ENCODE measurements around the gene CACNA2D4.

The CACNA2D4 gene

DNA sequence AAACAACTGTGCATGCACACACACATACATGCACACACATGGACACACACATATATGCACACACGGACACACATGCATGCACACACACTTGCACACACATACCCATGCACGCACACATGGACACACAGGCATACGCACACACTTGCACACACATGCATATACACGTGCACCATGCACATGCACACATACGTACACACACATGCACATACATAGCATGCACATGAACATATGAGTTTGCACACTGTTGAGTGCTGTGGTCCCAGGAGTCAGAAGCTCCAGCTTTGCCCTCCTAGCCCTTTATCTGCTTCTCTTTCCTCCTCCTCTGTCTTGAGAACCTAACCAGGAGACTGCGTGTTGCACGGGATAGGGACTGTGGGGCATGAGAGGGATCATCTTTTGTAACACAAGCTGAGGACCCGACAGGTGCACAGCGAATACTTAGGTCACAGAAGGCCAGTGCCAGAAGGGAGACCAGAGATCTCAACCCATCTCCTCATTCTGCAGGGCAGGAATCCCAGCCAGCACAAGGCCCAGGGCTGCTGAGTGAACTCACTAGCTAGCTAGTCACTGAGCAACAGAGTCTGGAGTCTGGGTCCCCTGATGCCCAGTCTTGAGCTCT, 101.6 kb downstream of the CACNA2D4 start:
- Histone ChIP-seq H3K27me3 (ENCODE audit: insufficient read depth, poor library complexity, severe bottlenecking) (peaks cover 12% of the 10 kb centered on the region), H3K27ac (replicated peaks) (no peak overlapping the region), H3K4me3 (replicated peaks; ENCODE audit: insufficient read depth, low read length) (no peak overlapping the region)
- DNase-seq (ENCODE audit: low read depth in 1 of 2, low spot score in 1 of 2) = no peak
- TF ChIP-seq SPI1 (IDR thresholded peaks at IDR 0.05; ENCODE audit: borderline replicate concordance, low read depth) (no peak), GABPA (IDR thresholded peaks at IDR 0.05; ENCODE audit: low read depth) (no peak), POLR2AphosphoS5 (IDR thresholded peaks at IDR 0.05; ENCODE audit: low read depth) (no peak)
- TF ChIP-seq, protein P1, sequence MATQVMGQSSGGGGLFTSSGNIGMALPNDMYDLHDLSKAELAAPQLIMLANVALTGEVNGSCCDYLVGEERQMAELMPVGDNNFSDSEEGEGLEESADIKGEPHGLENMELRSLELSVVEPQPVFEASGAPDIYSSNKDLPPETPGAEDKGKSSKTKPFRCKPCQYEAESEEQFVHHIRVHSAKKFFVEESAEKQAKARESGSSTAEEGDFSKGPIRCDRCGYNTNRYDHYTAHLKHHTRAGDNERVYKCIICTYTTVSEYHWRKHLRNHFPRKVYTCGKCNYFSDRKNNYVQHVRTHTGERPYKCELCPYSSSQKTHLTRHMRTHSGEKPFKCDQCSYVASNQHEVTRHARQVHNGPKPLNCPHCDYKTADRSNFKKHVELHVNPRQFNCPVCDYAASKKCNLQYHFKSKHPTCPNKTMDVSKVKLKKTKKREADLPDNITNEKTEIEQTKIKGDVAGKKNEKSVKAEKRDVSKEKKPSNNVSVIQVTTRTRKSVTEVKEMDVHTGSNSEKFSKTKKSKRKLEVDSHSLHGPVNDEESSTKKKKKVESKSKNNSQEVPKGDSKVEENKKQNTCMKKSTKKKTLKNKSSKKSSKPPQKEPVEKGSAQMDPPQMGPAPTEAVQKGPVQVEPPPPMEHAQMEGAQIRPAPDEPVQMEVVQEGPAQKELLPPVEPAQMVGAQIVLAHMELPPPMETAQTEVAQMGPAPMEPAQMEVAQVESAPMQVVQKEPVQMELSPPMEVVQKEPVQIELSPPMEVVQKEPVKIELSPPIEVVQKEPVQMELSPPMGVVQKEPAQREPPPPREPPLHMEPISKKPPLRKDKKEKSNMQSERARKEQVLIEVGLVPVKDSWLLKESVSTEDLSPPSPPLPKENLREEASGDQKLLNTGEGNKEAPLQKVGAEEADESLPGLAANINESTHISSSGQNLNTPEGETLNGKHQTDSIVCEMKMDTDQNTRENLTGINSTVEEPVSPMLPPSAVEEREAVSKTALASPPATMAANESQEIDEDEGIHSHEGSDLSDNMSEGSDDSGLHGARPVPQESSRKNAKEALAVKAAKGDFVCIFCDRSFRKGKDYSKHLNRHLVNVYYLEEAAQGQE (IDR thresholded peaks at IDR 0.05; ENCODE audit: insufficient replicate concordance, low read depth) = no peak
- TF ChIP-seq, protein P2, sequence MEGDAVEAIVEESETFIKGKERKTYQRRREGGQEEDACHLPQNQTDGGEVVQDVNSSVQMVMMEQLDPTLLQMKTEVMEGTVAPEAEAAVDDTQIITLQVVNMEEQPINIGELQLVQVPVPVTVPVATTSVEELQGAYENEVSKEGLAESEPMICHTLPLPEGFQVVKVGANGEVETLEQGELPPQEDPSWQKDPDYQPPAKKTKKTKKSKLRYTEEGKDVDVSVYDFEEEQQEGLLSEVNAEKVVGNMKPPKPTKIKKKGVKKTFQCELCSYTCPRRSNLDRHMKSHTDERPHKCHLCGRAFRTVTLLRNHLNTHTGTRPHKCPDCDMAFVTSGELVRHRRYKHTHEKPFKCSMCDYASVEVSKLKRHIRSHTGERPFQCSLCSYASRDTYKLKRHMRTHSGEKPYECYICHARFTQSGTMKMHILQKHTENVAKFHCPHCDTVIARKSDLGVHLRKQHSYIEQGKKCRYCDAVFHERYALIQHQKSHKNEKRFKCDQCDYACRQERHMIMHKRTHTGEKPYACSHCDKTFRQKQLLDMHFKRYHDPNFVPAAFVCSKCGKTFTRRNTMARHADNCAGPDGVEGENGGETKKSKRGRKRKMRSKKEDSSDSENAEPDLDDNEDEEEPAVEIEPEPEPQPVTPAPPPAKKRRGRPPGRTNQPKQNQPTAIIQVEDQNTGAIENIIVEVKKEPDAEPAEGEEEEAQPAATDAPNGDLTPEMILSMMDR (IDR thresholded peaks at IDR 0.05; ENCODE audit: insufficient read depth, low read length) = no peak

DNA sequence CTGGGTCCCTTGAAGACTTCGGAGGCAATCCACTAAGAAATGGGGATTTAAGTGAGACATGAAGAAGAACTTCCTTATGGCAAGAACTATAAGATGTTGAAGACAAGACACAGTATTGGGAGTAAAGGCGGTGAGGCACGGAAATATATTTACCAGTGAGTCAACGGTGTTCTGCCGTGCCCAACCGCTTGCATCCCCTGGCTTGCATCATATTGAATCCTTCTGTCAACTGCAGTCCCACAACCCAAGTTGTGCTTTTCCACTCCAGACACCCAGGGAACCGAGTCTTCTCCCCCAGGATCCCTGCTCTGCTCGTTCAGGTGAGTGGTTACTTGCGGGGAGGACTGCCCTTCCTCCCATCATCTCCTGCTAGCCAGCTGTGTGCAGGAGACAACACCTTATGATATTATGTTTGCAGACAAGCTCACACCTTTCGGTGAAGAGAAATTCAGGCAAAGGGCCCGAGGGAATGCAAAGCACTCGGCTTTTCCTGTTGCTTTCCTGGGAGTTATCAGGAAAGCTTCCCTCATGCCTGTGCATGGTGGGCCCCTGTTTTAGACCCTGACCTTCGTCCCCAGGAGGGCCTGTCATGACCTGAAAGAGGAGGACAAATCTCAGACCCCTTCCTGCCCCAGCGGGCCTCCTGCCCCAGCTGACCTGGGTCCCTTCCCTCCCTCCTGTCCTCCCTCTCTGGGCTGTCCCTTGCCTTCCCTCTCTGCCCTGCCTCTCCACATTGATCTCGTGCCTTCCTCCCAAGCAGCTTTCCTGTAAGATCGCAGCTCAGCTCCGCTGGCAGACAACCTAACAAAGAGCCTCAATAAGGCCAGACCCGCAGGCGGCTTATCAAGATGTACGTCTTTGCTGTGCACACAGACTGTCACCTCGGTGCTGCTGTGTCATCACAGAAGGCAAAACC, 102.4 kb downstream of the CACNA2D4 start:
- peak in 1 of 2 experiments; percentile 79 for DNase-seq (ENCODE audit: low read depth in 1 of 2, low spot score in 1 of 2)
- no peak overlapping the region for H3K4me3 ChIP-seq (replicated peaks; ENCODE audit: insufficient read depth, low read length)
- H3K27me3 ChIP-seq (ENCODE audit: insufficient read depth, poor library complexity, severe bottlenecking) = peaks cover 12% of the 10 kb centered on the region
- no peak for TF ChIP-seq GABPA (IDR thresholded peaks at IDR 0.05; ENCODE audit: low read depth)
- no peak for TF ChIP-seq POLR2AphosphoS5 (IDR thresholded peaks at IDR 0.05; ENCODE audit: low read depth)
- TF ChIP-seq, protein P1 (IDR thresholded peaks at IDR 0.05; ENCODE audit: insufficient replicate concordance, low read depth) = no peak
- TF ChIP-seq, protein P2 (IDR thresholded peaks at IDR 0.05; ENCODE audit: insufficient read depth, low read length) = no peak
- TF ChIP-seq SPI1 (IDR thresholded peaks at IDR 0.05; ENCODE audit: borderline replicate concordance, low read depth) = no peak
- no peak overlapping the region for H3K27ac ChIP-seq (replicated peaks)

DNA sequence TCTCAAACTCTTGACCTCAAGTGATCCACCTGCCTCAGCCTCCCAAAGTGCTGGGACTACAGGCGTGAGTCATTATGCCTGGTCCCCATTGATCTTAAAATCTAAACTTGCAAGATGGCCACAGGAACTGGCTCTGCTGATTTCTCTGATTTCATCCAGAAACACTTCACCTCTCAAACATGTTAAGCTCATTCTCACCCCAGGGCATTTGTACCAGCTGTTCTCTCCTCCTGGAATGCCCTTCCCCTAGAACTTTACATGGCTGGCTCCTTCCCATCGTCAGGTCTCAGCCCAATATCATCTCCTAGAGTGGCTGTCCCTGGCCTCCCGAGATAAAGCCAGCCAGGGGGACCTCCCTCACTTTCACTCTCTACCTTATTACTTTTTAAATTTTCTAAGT, 103.3 kb downstream of the CACNA2D4 start:
- no peak for DNase-seq (ENCODE audit: low read depth in 1 of 2, low spot score in 1 of 2)
- Histone ChIP-seq H3K4me3 (replicated peaks; ENCODE audit: insufficient read depth, low read length) (no peak overlapping the region), H3K27me3 (ENCODE audit: insufficient read depth, poor library complexity, severe bottlenecking) (peaks cover 7% of the 10 kb centered on the region), H3K27ac (replicated peaks) (no peak overlapping the region)
- TF ChIP-seq, protein P1 (IDR thresholded peaks at IDR 0.05; ENCODE audit: insufficient replicate concordance, low read depth) = no peak
- TF ChIP-seq GABPA (IDR thresholded peaks at IDR 0.05; ENCODE audit: low read depth) (no peak), POLR2AphosphoS5 (IDR thresholded peaks at IDR 0.05; ENCODE audit: low read depth) (no peak), SPI1 (IDR thresholded peaks at IDR 0.05; ENCODE audit: borderline replicate concordance, low read depth) (no peak)
- TF ChIP-seq, protein P2 (IDR thresholded peaks at IDR 0.05; ENCODE audit: insufficient read depth, low read length) = no peak
